Epithelial cell of esophagus (primary cell): ENCODE results near the gene RGS16.
A peak's percentile ranks its signal among the peaks of the same experiment; 100 is the strongest.

ENCODE experiments used
- DNase-seq: peaks from one replicate; pipeline ENCODE4 v3.0.0; 2010; ENCODE audit warnings: low read depth
- H3K4me3 ChIP-seq: 2 replicates; pipeline ENCODE4 v1.5.1; 2011; ENCODE audit warnings: mild to moderate bottlenecking, low read length, control low read depth
- CTCF ChIP-seq: IDR thresholded peaks from 2 replicates; pipeline ENCODE4 v1.5.1; 2011; ENCODE audit warnings: low read depth, mild to moderate bottlenecking, low read length, control low read depth, inconsistent platforms; ENCODE audit not compliant: insufficient read depth; ENCODE audit errors: missing control alignments

The RGS16 gene

GRCh38 chr1:182616130-182617013, 12.2 kb upstream of the RGS16 start:
- H3K4me3 ChIP-seq, result no peak overlapping the region
- no peak for TF ChIP-seq CTCF
- peak; percentile 37 for DNase-seq

GRCh38 chr1:182615468-182616129, 11.4 kb upstream of the RGS16 start:
- TF ChIP-seq CTCF, result no peak
- DNase-seq, result peak; percentile 11
- H3K4me3 ChIP-seq, result no peak overlapping the region

- TF ChIP-seq CTCF, result no peak
- peak overlapping the region; percentile 45 for H3K4me3 ChIP-seq
- peak; percentile 65 for DNase-seq
These were observed 10.7 kb upstream of the RGS16 start for GRCh38 chr1:182614796-182615454.

DNA sequence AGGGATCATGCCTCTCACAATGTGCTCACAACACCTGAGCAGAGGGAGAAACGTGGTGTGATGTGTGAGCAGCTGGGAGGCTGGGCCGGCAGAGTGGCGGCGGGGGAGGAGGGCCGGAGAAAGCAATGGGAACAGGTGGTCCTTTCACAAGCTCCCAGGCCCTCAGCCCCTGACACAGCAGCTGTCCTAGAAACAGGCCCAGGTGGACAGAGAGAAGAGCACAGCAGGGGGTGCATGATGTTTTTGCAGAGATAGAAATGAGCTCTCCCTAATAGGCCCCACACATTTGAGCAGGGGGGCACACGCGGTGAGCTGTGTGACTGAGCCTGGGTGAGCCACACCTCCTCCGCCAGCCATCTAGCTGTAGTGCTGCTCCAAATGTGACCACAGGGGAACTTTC, 7.6 kb upstream of the RGS16 start:
- H3K4me3 ChIP-seq, result no peak overlapping the region
- no peak for DNase-seq
- TF ChIP-seq CTCF, result no peak

DNA sequence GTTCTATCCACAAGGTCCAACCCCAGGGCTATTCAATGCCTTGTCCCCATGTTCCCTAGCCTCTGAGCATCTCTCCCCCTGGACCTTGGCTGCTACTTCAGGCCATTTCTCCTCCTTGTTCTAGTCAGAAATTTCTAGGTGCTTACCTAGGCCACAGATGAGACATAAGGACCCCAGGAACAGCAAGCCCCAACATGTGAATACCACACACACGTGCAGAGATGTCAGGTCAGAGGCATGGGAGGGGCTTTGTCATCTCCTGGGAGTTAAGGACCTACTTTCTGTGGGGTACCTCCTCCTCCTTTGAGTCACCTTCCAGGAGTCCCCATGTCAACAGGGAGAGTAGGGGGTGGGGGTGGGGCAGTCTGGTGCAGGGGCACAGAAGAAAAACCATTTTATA, 7.1 kb upstream of the RGS16 start:
- TF ChIP-seq CTCF, result no peak
- no peak for DNase-seq
- H3K4me3 ChIP-seq, result no peak overlapping the region

DNA sequence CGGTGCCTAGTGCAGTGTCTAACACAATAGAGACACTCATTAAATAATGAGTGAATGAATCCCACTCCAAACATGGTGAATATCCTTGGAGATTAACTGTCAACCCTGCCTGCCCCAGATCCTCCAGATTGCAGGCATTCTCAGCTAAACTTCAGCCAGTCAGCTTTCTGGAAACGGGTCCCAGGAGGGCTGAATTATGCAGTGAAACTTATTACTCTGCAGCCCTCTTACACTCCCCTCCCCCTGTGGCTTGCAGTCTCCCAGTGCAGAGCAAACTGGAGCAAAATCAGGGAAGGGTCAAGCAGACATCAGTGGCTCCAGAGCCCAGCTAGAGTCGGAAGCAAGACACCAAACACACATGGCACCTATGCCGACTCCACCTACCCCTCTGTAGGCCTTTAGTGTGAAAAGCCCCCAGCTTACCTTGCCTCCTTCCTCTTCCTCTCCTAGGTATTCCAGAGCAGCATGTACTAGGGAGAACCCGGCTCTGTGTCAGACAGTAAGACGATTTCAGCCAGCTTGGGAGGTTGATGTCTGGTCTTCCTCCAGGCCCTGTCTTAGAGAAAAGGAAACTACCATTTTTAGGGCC, 6.5 kb upstream of the RGS16 start:
- no peak overlapping the region for H3K4me3 ChIP-seq
- no peak for DNase-seq
- no peak for TF ChIP-seq CTCF
